ENCODE measurements around the gene SORBS2.

Gene SORBS2

GRCh38 chr4:185820146-185821028, 8.4 kb upstream of the SORBS2 start:
- Histone ChIP-seq H3K27me3 (ENCODE audit: control insufficient read depth, insufficient read depth, low read length) (no peaks in the 10 kb centered on the region), H3K27ac (ENCODE audit: low read length) (no peak overlapping the region), H3K36me3 (ENCODE audit: control insufficient read depth, insufficient read depth, low read length) (no peaks in the 10 kb centered on the region), H3K9me3 (ENCODE audit: control insufficient read depth, insufficient read depth, low read length) (no peaks in the 10 kb centered on the region), H3K4me1 (ENCODE audit: control insufficient read depth, insufficient read depth, low read length) (peaks cover 5% of the 10 kb centered on the region; the same call in 1 of the 2 replicates), H3K4me3 (ENCODE audit: low read length) (no peak overlapping the region)
- DNase-seq (ENCODE audit: low read depth, low spot score), result no peak
- no CpG with 5 or more reads among the region's 29 CpGs for WGBS (ENCODE audit: insufficient coverage, insufficient read length)

GRCh38 chr4:185819144-185819543, 7.2 kb upstream of the SORBS2 start:
- Histone ChIP-seq H3K27me3 (ENCODE audit: control insufficient read depth, insufficient read depth, low read length) (no peaks in the 10 kb centered on the region), H3K9me3 (ENCODE audit: control insufficient read depth, insufficient read depth, low read length) (no peaks in the 10 kb centered on the region), H3K4me1 (ENCODE audit: control insufficient read depth, insufficient read depth, low read length) (peaks cover 5% of the 10 kb centered on the region; the same call in 1 of the 2 replicates), H3K36me3 (ENCODE audit: control insufficient read depth, insufficient read depth, low read length) (no peaks in the 10 kb centered on the region), H3K4me3 (ENCODE audit: low read length) (no peak overlapping the region), H3K27ac (ENCODE audit: low read length) (no peak overlapping the region)
- no peak for DNase-seq (ENCODE audit: low read depth, low spot score)
- no CpG with 5 or more reads among the region's 5 CpGs for WGBS (ENCODE audit: insufficient coverage, insufficient read length)

GRCh38 chr4:185817403-185817818, 5.4 kb upstream of the SORBS2 start:
- H3K4me3 ChIP-seq (ENCODE audit: low read length), result no peak overlapping the region
- H3K27ac ChIP-seq (ENCODE audit: low read length), result no peak overlapping the region
- no peaks in the 10 kb centered on the region for H3K36me3 ChIP-seq (ENCODE audit: control insufficient read depth, insufficient read depth, low read length)
- DNase-seq (ENCODE audit: low read depth, low spot score), result no peak
- H3K4me1 ChIP-seq (ENCODE audit: control insufficient read depth, insufficient read depth, low read length), result peaks cover 4% of the 10 kb centered on the region; the same call in 1 of the 2 replicates
- no CpG with 5 or more reads among the region's 8 CpGs for WGBS (ENCODE audit: insufficient coverage, insufficient read length)
- no peaks in the 10 kb centered on the region for H3K9me3 ChIP-seq (ENCODE audit: control insufficient read depth, insufficient read depth, low read length)
- no peaks in the 10 kb centered on the region for H3K27me3 ChIP-seq (ENCODE audit: control insufficient read depth, insufficient read depth, low read length)

GRCh38 chr4:185813133-185813532, 1.1 kb upstream of the SORBS2 start:
- WGBS (ENCODE audit: insufficient coverage, insufficient read length), result no CpG with 5 or more reads among the region's 8 CpGs
- Histone ChIP-seq H3K4me1 (ENCODE audit: control insufficient read depth, insufficient read depth, low read length) (0 out of 2 replicates have a peak, but pooled peaks cover 1% of the 10 kb centered on the region), H3K27ac (ENCODE audit: low read length) (no peak overlapping the region), H3K4me3 (ENCODE audit: low read length) (no peak overlapping the region), H3K9me3 (ENCODE audit: control insufficient read depth, insufficient read depth, low read length) (no peaks in the 10 kb centered on the region), H3K36me3 (ENCODE audit: control insufficient read depth, insufficient read depth, low read length) (no peaks in the 10 kb centered on the region), H3K27me3 (ENCODE audit: control insufficient read depth, insufficient read depth, low read length) (no peaks in the 10 kb centered on the region)
- DNase-seq (ENCODE audit: low read depth, low spot score), result no peak

- no peak overlapping the region for H3K27ac ChIP-seq (ENCODE audit: low read length)
- WGBS (ENCODE audit: insufficient coverage, insufficient read length), result no CpG with 5 or more reads among the region's 13 CpGs
- no peaks in the 10 kb centered on the region for H3K36me3 ChIP-seq (ENCODE audit: control insufficient read depth, insufficient read depth, low read length)
- H3K27me3 ChIP-seq (ENCODE audit: control insufficient read depth, insufficient read depth, low read length), result no peaks in the 10 kb centered on the region
- H3K4me1 ChIP-seq (ENCODE audit: control insufficient read depth, insufficient read depth, low read length), result 0 out of 2 replicates have a peak, but pooled peaks cover 1% of the 10 kb centered on the region
- no peak for DNase-seq (ENCODE audit: low read depth, low spot score)
- no peak overlapping the region for H3K4me3 ChIP-seq (ENCODE audit: low read length)
- H3K9me3 ChIP-seq (ENCODE audit: control insufficient read depth, insufficient read depth, low read length), result no peaks in the 10 kb centered on the region
Observed at GRCh38 chr4:185810746-185811508, 1.1 kb downstream of the SORBS2 start.

GRCh38 chr4:185809533-185810071, 2.4 kb downstream of the SORBS2 start:
- no peaks in the 10 kb centered on the region for H3K9me3 ChIP-seq (ENCODE audit: control insufficient read depth, insufficient read depth, low read length)

GRCh38 chr4:185809121-185809520, 2.9 kb downstream of the SORBS2 start:
- Histone ChIP-seq H3K9me3 (ENCODE audit: control insufficient read depth, insufficient read depth, low read length) (no peaks in the 10 kb centered on the region), H3K27me3 (ENCODE audit: control insufficient read depth, insufficient read depth, low read length) (no peaks in the 10 kb centered on the region), H3K27ac (ENCODE audit: low read length) (no peak overlapping the region), H3K36me3 (ENCODE audit: control insufficient read depth, insufficient read depth, low read length) (no peaks in the 10 kb centered on the region), H3K4me3 (ENCODE audit: low read length) (no peak overlapping the region), H3K4me1 (ENCODE audit: control insufficient read depth, insufficient read depth, low read length) (peaks cover 1% of the 10 kb centered on the region; the same call in 1 of the 2 replicates)
- DNase-seq (ENCODE audit: low read depth, low spot score), result no peak
- WGBS (ENCODE audit: insufficient coverage, insufficient read length), result no CpG with 5 or more reads among the region's 1 CpG

More at GRCh38 chr4:185809533-185810071, 2.4 kb downstream of the SORBS2 start:
- Histone ChIP-seq H3K4me1 (ENCODE audit: control insufficient read depth, insufficient read depth, low read length) (peaks cover 1% of the 10 kb centered on the region; the same call in 1 of the 2 replicates), H3K27me3 (ENCODE audit: control insufficient read depth, insufficient read depth, low read length) (no peaks in the 10 kb centered on the region), H3K36me3 (ENCODE audit: control insufficient read depth, insufficient read depth, low read length) (no peaks in the 10 kb centered on the region), H3K4me3 (ENCODE audit: low read length) (no peak overlapping the region), H3K27ac (ENCODE audit: low read length) (no peak overlapping the region)
- no peak for DNase-seq (ENCODE audit: low read depth, low spot score)
- no CpG with 5 or more reads among the region's 4 CpGs for WGBS (ENCODE audit: insufficient coverage, insufficient read length)

GRCh38 chr4:185805979-185806378, 6.0 kb downstream of the SORBS2 start:
- H3K27ac ChIP-seq (ENCODE audit: low read length), result no peak overlapping the region
- no peaks in the 10 kb centered on the region for H3K36me3 ChIP-seq (ENCODE audit: control insufficient read depth, insufficient read depth, low read length)
- DNase-seq (ENCODE audit: low read depth, low spot score), result no peak
- WGBS (ENCODE audit: insufficient coverage, insufficient read length), result no CpG with 5 or more reads among the region's 4 CpGs
- H3K27me3 ChIP-seq (ENCODE audit: control insufficient read depth, insufficient read depth, low read length), result no peaks in the 10 kb centered on the region
- H3K4me1 ChIP-seq (ENCODE audit: control insufficient read depth, insufficient read depth, low read length), result peaks cover 1% of the 10 kb centered on the region; the same call in 1 of the 2 replicates
- H3K9me3 ChIP-seq (ENCODE audit: control insufficient read depth, insufficient read depth, low read length), result no peaks in the 10 kb centered on the region
- no peak overlapping the region for H3K4me3 ChIP-seq (ENCODE audit: low read length)

GRCh38 chr4:185805262-185805802, 6.7 kb downstream of the SORBS2 start:
- no CpG with 5 or more reads among the region's 9 CpGs for WGBS (ENCODE audit: insufficient coverage, insufficient read length)
- H3K27ac ChIP-seq (ENCODE audit: low read length), result no peak overlapping the region

GRCh38 chr4:185803022-185803421, 9.0 kb downstream of the SORBS2 start:
- no peak for DNase-seq (ENCODE audit: low read depth, low spot score)
- no peaks in the 10 kb centered on the region; the same call in 1 of the 2 replicates for H3K4me1 ChIP-seq (ENCODE audit: control insufficient read depth, insufficient read depth, low read length)
- H3K36me3 ChIP-seq (ENCODE audit: control insufficient read depth, insufficient read depth, low read length), result no peaks in the 10 kb centered on the region
- H3K4me3 ChIP-seq (ENCODE audit: low read length), result no peak overlapping the region
- no CpG with 5 or more reads among the region's 4 CpGs for WGBS (ENCODE audit: insufficient coverage, insufficient read length)
- no peak overlapping the region for H3K27ac ChIP-seq (ENCODE audit: low read length)
- H3K27me3 ChIP-seq (ENCODE audit: control insufficient read depth, insufficient read depth, low read length), result no peaks in the 10 kb centered on the region
- H3K9me3 ChIP-seq (ENCODE audit: control insufficient read depth, insufficient read depth, low read length), result no peaks in the 10 kb centered on the region

More at GRCh38 chr4:185805262-185805802, 6.7 kb downstream of the SORBS2 start:
- H3K27me3 ChIP-seq (ENCODE audit: control insufficient read depth, insufficient read depth, low read length), result no peaks in the 10 kb centered on the region
- H3K9me3 ChIP-seq (ENCODE audit: control insufficient read depth, insufficient read depth, low read length), result no peaks in the 10 kb centered on the region
- peaks cover 1% of the 10 kb centered on the region; the same call in 1 of the 2 replicates for H3K4me1 ChIP-seq (ENCODE audit: control insufficient read depth, insufficient read depth, low read length)
- no peak overlapping the region for H3K4me3 ChIP-seq (ENCODE audit: low read length)
- no peak for DNase-seq (ENCODE audit: low read depth, low spot score)
- no peaks in the 10 kb centered on the region for H3K36me3 ChIP-seq (ENCODE audit: control insufficient read depth, insufficient read depth, low read length)

All from iPS DF 6.9 (cell line).